ENCODE measurements around the gene ACTR10.
A peak's percentile ranks its signal among the peaks of the same experiment; 100 is the strongest.
"Not testable (repeated sequence)": the region's sequence is repeated elsewhere in the genome, so short reads cannot be mapped to it uniquely, and the experiment has no call there.

The ACTR10 gene

GRCh38 chr14:58215191-58215914, 15.4 kb downstream of the ACTR10 start:
- no peak overlapping the region for H3K4me3 ChIP-seq (ENCODE audit: low read depth, low read length)

GRCh38 chr14:58216544-58216943, 16.6 kb downstream of the ACTR10 start:
- H3K4me3 ChIP-seq (ENCODE audit: low read depth, low read length) = no peak overlapping the region

- H3K4me3 ChIP-seq (ENCODE audit: low read depth, low read length) = no peak overlapping the region
These were observed 27.3 kb downstream of the ACTR10 start for GRCh38 chr14:58227096-58227819.

- peak overlapping the region; percentile 9 for H3K4me3 ChIP-seq (ENCODE audit: low read depth, low read length)
These were observed 38.6 kb downstream of the ACTR10 start for GRCh38 chr14:58238252-58239243.

- peak overlapping the region; percentile 79 for H3K4me3 ChIP-seq (ENCODE audit: low read depth, low read length)
These were observed 39.6 kb downstream of the ACTR10 start for GRCh38 chr14:58239244-58240195.

GRCh38 chr14:58243790-58244555, 44.0 kb downstream of the ACTR10 start:
- peak overlapping the region; percentile 92 for H3K4me3 ChIP-seq (ENCODE audit: low read depth, low read length)

GRCh38 chr14:58244556-58245387, 44.8 kb downstream of the ACTR10 start, which contains the start of gene PSMA3:
Gene PSMA3 (plus strand): TSS chr14:58244843. CDS start chr14:58244921, 78 bp downstream.
- H3K4me3 ChIP-seq (ENCODE audit: low read depth, low read length) = peak within 1 kb of the TSS; percentile 92

GRCh38 chr14:58245562-58245961, 45.6 kb downstream of the ACTR10 start:
- H3K4me3 ChIP-seq (ENCODE audit: low read depth, low read length) = peak overlapping the region; percentile 92

- H3K4me3 ChIP-seq (ENCODE audit: low read depth, low read length) = no peak overlapping the region
These were observed 49.7 kb downstream of the ACTR10 start for GRCh38 chr14:58249611-58250010.

GRCh38 chr14:58258156-58258555, 58.2 kb downstream of the ACTR10 start:
- H3K4me3 ChIP-seq (ENCODE audit: low read depth, low read length) = no peak overlapping the region

- not testable (repeated sequence) for H3K4me3 ChIP-seq (ENCODE audit: low read depth, low read length)
These were observed 62.1 kb downstream of the ACTR10 start for GRCh38 chr14:58262005-58262404.

- H3K4me3 ChIP-seq (ENCODE audit: low read depth, low read length) = no peak overlapping the region
These were observed 65.5 kb downstream of the ACTR10 start for GRCh38 chr14:58265401-58265800.

GRCh38 chr14:58270628-58271027, 70.7 kb downstream of the ACTR10 start:
- no peak overlapping the region for H3K4me3 ChIP-seq (ENCODE audit: low read depth, low read length)

- H3K4me3 ChIP-seq (ENCODE audit: low read depth, low read length) = no peak overlapping the region
These were observed 72.8 kb downstream of the ACTR10 start for GRCh38 chr14:58272588-58273372.

- no peak overlapping the region for H3K4me3 ChIP-seq (ENCODE audit: low read depth, low read length)
These were observed 74.9 kb downstream of the ACTR10 start for GRCh38 chr14:58274881-58275280.

GRCh38 chr14:58275527-58276190, 75.7 kb downstream of the ACTR10 start:
- H3K4me3 ChIP-seq (ENCODE audit: low read depth, low read length) = no peak overlapping the region

GRCh38 chr14:58276208-58276607, 76.3 kb downstream of the ACTR10 start:
- H3K4me3 ChIP-seq (ENCODE audit: low read depth, low read length) = no peak overlapping the region
